Smooth muscle cell (in vitro differentiated cells): ENCODE measurements around the gene ASCC3. TPM values are rescaled to one million over a fixed set of nuclear protein-coding genes. Genes with fewer than 3 reads are reported as not detected.

Source experiments
- DNase-seq: peaks from one replicate; lab custom pipeline; 2025; ENCODE audit not compliant: unreplicated experiment; lab: John Stamatoyannopoulos, UW
- H2AFZ ChIP-seq: fragments of 200-600 bp; sonication (generic); 2 replicates; pipeline ENCODE4 v1.6.0; 2016; ENCODE audit warnings: antibody characterized with exemption, low read depth, mild to moderate bottlenecking
- H3F3A ChIP-seq: fragments of 200-600 bp; sonication (generic); 2 replicates; pipeline ENCODE4 v1.6.0; 2017; ENCODE audit warnings: antibody characterized with exemption, low read depth
- H3K27ac ChIP-seq: fragments of 200-600 bp; sonication (generic); 2 replicates; pipeline ENCODE4 v1.5.1; 2016; ENCODE audit warnings: low read depth, mild to moderate bottlenecking
- H3K27me3 ChIP-seq: fragments of 200-600 bp; sonication (generic); 2 replicates; pipeline ENCODE4 v1.6.1; 2016; ENCODE audit warnings: low read depth, mild to moderate bottlenecking
- H3K36me3 ChIP-seq: fragments of 200-600 bp; sonication (generic); 2 replicates; pipeline ENCODE4 v1.5.1; 2016; ENCODE audit warnings: low read depth
- H3K4me1 ChIP-seq: fragments of 200-600 bp; sonication (generic); 2 replicates; pipeline ENCODE4 v1.5.1; 2016; ENCODE audit warnings: low read depth
- H3K4me2 ChIP-seq: fragments of 200-600 bp; sonication (generic); 2 replicates; pipeline ENCODE4 v1.6.0; 2016; ENCODE audit warnings: mild to moderate bottlenecking
- H3K4me3 ChIP-seq: fragments of 200-600 bp; sonication (generic); 2 replicates; pipeline ENCODE4 v1.5.1; 2016; ENCODE audit warnings: mild to moderate bottlenecking
- H3K79me2 ChIP-seq: fragments of 200-600 bp; sonication (generic); 2 replicates; pipeline ENCODE4 v1.6.0; 2016; ENCODE audit warnings: low read depth, mild to moderate bottlenecking
- H3K9ac ChIP-seq: fragments of 200-600 bp; sonication (generic); 2 replicates; pipeline ENCODE4 v1.6.0; 2016; ENCODE audit warnings: low read depth
- H3K9me3 ChIP-seq: fragments of 200-600 bp; sonication (generic); replicated peaks from 2 replicates; pipeline ENCODE4 v1.5.1; 2016; ENCODE audit warnings: low read depth
- H4K20me1 ChIP-seq: fragments of 200-600 bp; sonication (generic); 2 replicates; pipeline ENCODE4 v1.6.0; 2016; ENCODE audit warnings: low read depth
- CTCF ChIP-seq: fragments of 200-600 bp; sonication (generic); IDR thresholded peaks from 2 replicates; pipeline ENCODE4 v1.5.1; 2017; ENCODE audit warnings: borderline replicate concordance, mild to moderate bottlenecking, antibody characterized with exemption; ENCODE audit not compliant: insufficient read depth, poor library complexity, severe bottlenecking
- WGBS: methylation state at CpG from one replicate; pipeline ENCODE4 v1.1.7; 2016; ENCODE audit warnings: low lambda C conversion rate; 5-methylcytosine and 5-hydroxymethylcytosine counted together
- polyA plus RNA-seq: library from polyadenylated mRNA; unstranded; fragments of >200 nt; fragmentation: Nextera tagmentation; extraction: Ambion mirVana; gene quantifications from 2 replicates; pipeline ENCODE4 v1.2.1, GENCODE V29; 2016
- total RNA-seq: library from RNA; depleted of rRNA; stranded (reverse); fragments of >200 nt; gene quantifications from 2 replicates; pipeline ENCODE4 v1.2.3, GENCODE V29; 2014

Gene ASCC3
- total and polyA plus RNA-seq, 2 experiments from 2014 or later: 59.0 to 116 TPM

- no peaks in the 10 kb centered on the region for H3K27me3 ChIP-seq
- H3K4me1 ChIP-seq: no peaks in the 10 kb centered on the region
- no peaks in the 10 kb centered on the region for H3F3A ChIP-seq
- no peaks in the 10 kb centered on the region for H3K9me3 ChIP-seq
- peaks cover 31% of the 10 kb centered on the region for H4K20me1 ChIP-seq
- H3K4me3 ChIP-seq: no peak overlapping the region
- no peak overlapping the region for H2AFZ ChIP-seq
- H3K79me2 ChIP-seq: peaks cover 11% of the 10 kb centered on the region
- H3K9ac ChIP-seq: no peak overlapping the region
- no peak overlapping the region for H3K27ac ChIP-seq
- 79% methylated on average over 1 of the region's 1 CpG for WGBS
- peaks cover 15% of the 10 kb centered on the region for H3K36me3 ChIP-seq
- DNase-seq: no peak
- H3K4me2 ChIP-seq: no peak overlapping the region
- TF ChIP-seq CTCF: no peak
Observed at GRCh38 chr6:100538086-100538485, 343.0 kb downstream of the ASCC3 start.

GRCh38 chr6:100518588-100518987 lies 362.5 kb downstream of the ASCC3 start:
- Histone ChIP-seq H2AFZ (no peak overlapping the region), H3K36me3 (peaks cover 7% of the 10 kb centered on the region), H3K79me2 (no peaks in the 10 kb centered on the region), H3K4me1 (no peaks in the 10 kb centered on the region), H3K4me3 (no peak overlapping the region), H3K9ac (no peak overlapping the region), H3F3A (no peaks in the 10 kb centered on the region), H4K20me1 (peaks cover 15% of the 10 kb centered on the region), H3K4me2 (no peak overlapping the region), H3K9me3 (no peaks in the 10 kb centered on the region), H3K27me3 (no peaks in the 10 kb centered on the region), H3K27ac (no peak overlapping the region)
- WGBS: 92% methylated on average over 1 of the region's 1 CpG
- no peak for TF ChIP-seq CTCF
- DNase-seq: no peak

GRCh38 chr6:100517633-100518032 lies 363.5 kb downstream of the ASCC3 start:
- Histone ChIP-seq H3K4me1 (no peaks in the 10 kb centered on the region), H3K79me2 (no peaks in the 10 kb centered on the region), H3F3A (no peaks in the 10 kb centered on the region), H3K27me3 (no peaks in the 10 kb centered on the region), H3K36me3 (peaks cover 11% of the 10 kb centered on the region), H3K9me3 (no peaks in the 10 kb centered on the region), H4K20me1 (peaks cover 13% of the 10 kb centered on the region), H3K4me2 (no peak overlapping the region), H2AFZ (no peak overlapping the region), H3K9ac (no peak overlapping the region), H3K4me3 (no peak overlapping the region), H3K27ac (no peak overlapping the region)
- DNase-seq: no peak
- 98% methylated on average over 1 of the region's 1 CpG for WGBS
- no peak for TF ChIP-seq CTCF

- Histone ChIP-seq H3K36me3 (peaks cover 17% of the 10 kb centered on the region), H3K4me2 (no peak overlapping the region)
- TF ChIP-seq CTCF: no peak
Observed at GRCh38 chr6:100517106-100517505, 364.0 kb downstream of the ASCC3 start.

More at GRCh38 chr6:100517106-100517505, 364.0 kb downstream of the ASCC3 start:
- H3K9ac ChIP-seq: no peak overlapping the region
- H3K4me3 ChIP-seq: no peak overlapping the region
- H4K20me1 ChIP-seq: peaks cover 13% of the 10 kb centered on the region
- no peaks in the 10 kb centered on the region for H3K4me1 ChIP-seq
- H3K27ac ChIP-seq: no peak overlapping the region
- no peak overlapping the region for H2AFZ ChIP-seq
- no peaks in the 10 kb centered on the region for H3K79me2 ChIP-seq
- H3F3A ChIP-seq: no peaks in the 10 kb centered on the region
- WGBS: 99% methylated on average over 4 of the region's 4 CpGs
- H3K9me3 ChIP-seq: no peaks in the 10 kb centered on the region
- no peak for DNase-seq
- H3K27me3 ChIP-seq: no peaks in the 10 kb centered on the region
